ENCODE measurements around the gene TRIM26. TPM values are rescaled to one million over a fixed set of nuclear protein-coding genes. Genes with fewer than 3 reads are reported as not detected.
"Not testable (repeated sequence)": the region's sequence is repeated elsewhere in the genome, so short reads cannot be mapped to it uniquely, and the experiment has no call there.

Gene TRIM26
- total RNA-seq, 1 donor from 2014 or later = 52.9 TPM

DNA sequence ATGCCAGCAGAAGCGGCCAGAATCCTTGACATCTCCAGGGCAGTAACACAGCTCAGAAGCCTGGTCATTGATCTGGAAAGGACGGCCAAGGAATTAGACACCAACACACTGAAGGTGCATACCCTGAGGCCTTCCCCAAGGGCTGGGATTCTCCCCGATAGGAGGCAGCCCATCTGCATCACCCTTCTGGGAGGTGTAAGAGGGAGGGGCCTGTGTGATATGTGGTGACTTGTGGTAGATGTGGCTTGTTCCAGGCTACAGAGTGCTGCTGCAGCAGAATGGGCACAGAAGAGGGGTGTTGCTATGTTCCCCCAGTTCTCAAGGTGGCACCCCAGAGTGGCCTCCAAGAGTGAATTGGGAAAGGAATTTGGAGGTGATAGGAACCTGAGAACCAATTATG, 66.1 kb downstream of the TRIM26 start:
- no peak overlapping the region for H3K27ac Mint-ChIP-seq
- TF ChIP-seq, protein P1, sequence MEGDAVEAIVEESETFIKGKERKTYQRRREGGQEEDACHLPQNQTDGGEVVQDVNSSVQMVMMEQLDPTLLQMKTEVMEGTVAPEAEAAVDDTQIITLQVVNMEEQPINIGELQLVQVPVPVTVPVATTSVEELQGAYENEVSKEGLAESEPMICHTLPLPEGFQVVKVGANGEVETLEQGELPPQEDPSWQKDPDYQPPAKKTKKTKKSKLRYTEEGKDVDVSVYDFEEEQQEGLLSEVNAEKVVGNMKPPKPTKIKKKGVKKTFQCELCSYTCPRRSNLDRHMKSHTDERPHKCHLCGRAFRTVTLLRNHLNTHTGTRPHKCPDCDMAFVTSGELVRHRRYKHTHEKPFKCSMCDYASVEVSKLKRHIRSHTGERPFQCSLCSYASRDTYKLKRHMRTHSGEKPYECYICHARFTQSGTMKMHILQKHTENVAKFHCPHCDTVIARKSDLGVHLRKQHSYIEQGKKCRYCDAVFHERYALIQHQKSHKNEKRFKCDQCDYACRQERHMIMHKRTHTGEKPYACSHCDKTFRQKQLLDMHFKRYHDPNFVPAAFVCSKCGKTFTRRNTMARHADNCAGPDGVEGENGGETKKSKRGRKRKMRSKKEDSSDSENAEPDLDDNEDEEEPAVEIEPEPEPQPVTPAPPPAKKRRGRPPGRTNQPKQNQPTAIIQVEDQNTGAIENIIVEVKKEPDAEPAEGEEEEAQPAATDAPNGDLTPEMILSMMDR (IDR thresholded peaks at IDR 0.05; ENCODE audit: unreplicated experiment) = no peak
- no peaks in the 10 kb centered on the region for H3K9me3 Mint-ChIP-seq (ENCODE audit: low read depth)
- peaks cover 50% of the 10 kb centered on the region for H3K27me3 Mint-ChIP-seq
- DNase-seq (ENCODE audit: low spot score, unreplicated experiment) = no peak
- H3K36me3 Mint-ChIP-seq (ENCODE audit: insufficient read depth) = no peaks in the 10 kb centered on the region
- H3K4me3 Mint-ChIP-seq (ENCODE audit: low read depth) = no peak overlapping the region
- no peaks in the 10 kb centered on the region for H3K4me1 Mint-ChIP-seq (ENCODE audit: low read depth)

DNA sequence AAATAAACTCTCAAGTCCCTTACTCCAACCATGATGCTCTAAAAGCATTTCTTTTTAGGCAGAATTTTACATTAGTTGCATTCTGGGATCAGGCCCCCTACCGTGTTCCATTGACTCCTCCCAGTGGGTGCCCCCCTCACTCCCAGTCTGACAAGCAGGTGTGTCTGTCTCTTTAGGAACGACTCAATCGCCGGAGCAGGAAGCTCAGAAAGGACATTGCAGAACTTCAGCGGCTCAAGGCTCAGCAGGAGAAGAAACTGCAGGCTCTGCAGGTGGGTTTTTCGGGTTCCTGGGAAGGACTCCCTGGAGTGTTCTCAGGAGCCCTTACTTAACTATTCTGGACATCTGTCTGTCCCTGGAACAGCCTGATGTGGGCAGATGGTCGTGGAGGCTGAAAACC, 67.4 kb downstream of the TRIM26 start:
- no peak overlapping the region for H3K4me3 Mint-ChIP-seq (ENCODE audit: low read depth)
- H3K36me3 Mint-ChIP-seq (ENCODE audit: insufficient read depth) = no peaks in the 10 kb centered on the region
- no peaks in the 10 kb centered on the region for H3K9me3 Mint-ChIP-seq (ENCODE audit: low read depth)
- TF ChIP-seq, protein P1 (IDR thresholded peaks at IDR 0.05; ENCODE audit: unreplicated experiment) = no peak
- no peaks in the 10 kb centered on the region for H3K4me1 Mint-ChIP-seq (ENCODE audit: low read depth)
- no peak overlapping the region for H3K27ac Mint-ChIP-seq
- H3K27me3 Mint-ChIP-seq = peaks cover 58% of the 10 kb centered on the region
- no peak for DNase-seq (ENCODE audit: low spot score, unreplicated experiment)

DNA sequence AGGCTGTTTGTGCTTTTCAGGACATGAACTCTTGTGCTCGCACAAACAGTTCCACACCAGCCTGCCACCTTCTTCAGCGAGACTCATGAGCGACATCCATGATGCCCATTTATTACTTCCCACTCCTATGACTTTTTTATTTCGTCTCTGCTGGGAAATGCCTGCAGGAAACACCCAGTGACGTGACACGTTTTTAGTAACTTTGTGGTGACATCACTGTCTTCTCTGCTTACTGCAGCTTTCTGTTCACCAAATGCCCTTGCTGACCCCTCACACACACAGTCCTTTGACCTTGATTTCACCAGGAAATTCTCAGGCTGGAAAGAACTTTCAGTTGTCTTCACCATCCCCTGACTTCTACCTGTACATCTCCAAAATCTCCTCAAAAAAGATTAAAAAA, 68.4 kb downstream of the TRIM26 start:
- Mint-ChIP-seq H3K9me3 (ENCODE audit: low read depth) (no peaks in the 10 kb centered on the region), H3K27ac (no peak overlapping the region), H3K36me3 (ENCODE audit: insufficient read depth) (no peaks in the 10 kb centered on the region), H3K27me3 (peaks cover 58% of the 10 kb centered on the region), H3K4me3 (ENCODE audit: low read depth) (no peak overlapping the region), H3K4me1 (ENCODE audit: low read depth) (no peaks in the 10 kb centered on the region)
- TF ChIP-seq, protein P1 (IDR thresholded peaks at IDR 0.05; ENCODE audit: unreplicated experiment) = no peak
- no peak for DNase-seq (ENCODE audit: low spot score, unreplicated experiment)

DNA sequence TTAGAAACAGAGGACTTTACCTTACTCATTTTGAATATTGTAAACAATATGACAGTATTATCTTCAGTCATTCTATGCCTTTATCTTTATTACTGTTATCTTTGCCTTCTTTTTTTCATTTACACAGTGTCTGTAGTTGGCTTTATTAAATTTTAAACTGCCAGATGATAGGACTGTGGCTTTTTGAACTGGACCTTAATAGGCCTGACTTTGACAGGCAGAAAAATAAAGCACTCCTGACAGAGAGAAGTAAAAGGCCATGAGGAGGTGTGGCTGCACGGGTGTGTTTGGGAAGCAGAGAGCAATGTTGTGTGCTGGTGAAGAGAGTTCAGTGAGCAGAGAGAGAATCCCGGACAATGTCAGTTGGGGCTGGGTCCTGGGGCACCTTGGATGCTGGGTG, 69.4 kb downstream of the TRIM26 start:
- H3K4me1 Mint-ChIP-seq (ENCODE audit: low read depth) = no peaks in the 10 kb centered on the region
- H3K4me3 Mint-ChIP-seq (ENCODE audit: low read depth) = no peak overlapping the region
- TF ChIP-seq, protein P1 (IDR thresholded peaks at IDR 0.05; ENCODE audit: unreplicated experiment) = no peak
- H3K36me3 Mint-ChIP-seq (ENCODE audit: insufficient read depth) = no peaks in the 10 kb centered on the region
- no peaks in the 10 kb centered on the region for H3K9me3 Mint-ChIP-seq (ENCODE audit: low read depth)
- peaks cover 63% of the 10 kb centered on the region for H3K27me3 Mint-ChIP-seq
- no peak overlapping the region for H3K27ac Mint-ChIP-seq
- DNase-seq (ENCODE audit: low spot score, unreplicated experiment) = no peak

DNA sequence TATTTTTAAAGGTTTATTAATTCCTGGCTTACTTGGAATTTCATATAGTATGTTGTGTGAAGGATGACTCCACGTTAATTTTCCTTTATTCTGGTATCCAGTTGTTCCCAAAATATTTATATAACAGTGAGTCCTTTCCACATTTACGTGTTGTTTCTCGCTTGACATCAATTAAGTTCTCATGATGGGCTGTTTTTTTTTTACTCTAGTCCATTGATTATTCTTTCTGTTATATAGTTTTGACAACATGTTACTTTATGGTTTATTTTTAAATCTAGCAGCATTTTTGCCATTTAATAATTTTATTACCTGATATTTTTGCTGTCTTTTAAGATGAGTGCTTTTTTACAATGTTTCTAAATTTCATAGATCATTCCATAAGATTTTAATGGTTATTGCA, 70.5 kb downstream of the TRIM26 start:
- no peaks in the 10 kb centered on the region for H3K36me3 Mint-ChIP-seq (ENCODE audit: insufficient read depth)
- H3K27me3 Mint-ChIP-seq = peaks cover 66% of the 10 kb centered on the region
- no peak for DNase-seq (ENCODE audit: low spot score, unreplicated experiment)
- no peak overlapping the region for H3K27ac Mint-ChIP-seq
- TF ChIP-seq, protein P1 (IDR thresholded peaks at IDR 0.05; ENCODE audit: unreplicated experiment) = no peak
- H3K9me3 Mint-ChIP-seq (ENCODE audit: low read depth) = no peaks in the 10 kb centered on the region
- no peak overlapping the region for H3K4me3 Mint-ChIP-seq (ENCODE audit: low read depth)
- H3K4me1 Mint-ChIP-seq (ENCODE audit: low read depth) = no peaks in the 10 kb centered on the region

DNA sequence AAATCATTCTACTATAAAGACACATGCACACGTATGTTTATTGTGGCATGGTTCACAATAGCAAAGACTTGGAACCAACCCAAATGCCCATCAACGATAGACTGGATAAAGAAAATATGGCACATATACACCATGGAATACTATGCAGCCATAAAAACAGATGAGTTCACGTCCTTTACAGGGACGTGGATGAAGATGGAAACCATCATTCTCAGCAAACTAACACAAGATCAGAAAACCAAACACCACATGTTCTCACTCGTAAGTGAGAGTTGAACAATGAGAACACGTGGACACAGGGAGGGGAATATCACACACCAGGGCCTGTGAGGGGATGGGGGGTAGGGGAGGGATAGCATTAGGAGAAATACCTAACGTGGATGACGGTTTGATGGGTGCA, 73.0 kb downstream of the TRIM26 start:
- not testable (repeated sequence) for H3K4me1 Mint-ChIP-seq (ENCODE audit: low read depth); H3K36me3 Mint-ChIP-seq (ENCODE audit: insufficient read depth); DNase-seq (ENCODE audit: low spot score, unreplicated experiment); H3K4me3 Mint-ChIP-seq (ENCODE audit: low read depth); H3K9me3 Mint-ChIP-seq (ENCODE audit: low read depth); H3K27ac Mint-ChIP-seq
- peaks cover 67% of the 10 kb centered on the region for H3K27me3 Mint-ChIP-seq
